ENCODE data around the gene SH3PXD2B.
A peak's percentile ranks its signal among the peaks of the same experiment; 100 is the strongest.

SH3PXD2B gene

DNA sequence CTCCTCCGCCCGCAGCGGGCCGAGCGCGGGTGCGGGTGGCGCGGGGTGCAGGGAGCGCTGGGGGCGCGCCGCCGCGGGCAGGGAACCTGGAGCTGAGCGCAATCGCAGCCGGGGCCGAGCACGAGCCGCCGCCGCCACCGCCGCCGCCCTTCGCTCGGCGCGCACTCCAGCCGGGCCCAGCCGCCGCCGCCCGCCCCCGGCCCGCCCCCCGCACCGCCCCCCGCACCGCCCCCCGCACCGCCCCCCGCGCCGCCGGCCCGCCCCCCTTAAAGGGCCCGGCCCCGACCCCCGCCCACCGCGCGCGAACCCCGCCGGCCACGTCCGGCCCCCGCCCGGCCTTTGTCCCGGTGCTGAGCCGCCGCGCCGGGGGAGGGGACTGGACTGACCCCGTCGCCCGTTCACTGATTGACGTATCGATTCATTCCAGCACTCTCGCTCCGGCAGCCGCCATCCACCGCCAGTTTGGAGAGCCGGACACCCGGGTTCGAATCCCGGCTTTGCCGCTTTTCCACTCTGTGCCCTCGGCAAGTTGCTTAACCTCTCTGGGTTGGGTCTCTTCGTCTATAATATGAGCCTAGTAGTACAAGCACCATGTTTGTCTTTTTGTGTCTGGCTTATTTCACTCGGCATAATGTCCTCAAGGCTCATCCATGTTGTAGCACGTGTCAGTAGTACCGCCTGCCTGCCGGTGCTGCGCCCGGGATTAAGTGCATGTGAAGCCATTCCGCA lies at the start of gene SH3PXD2B:
TSS of gene SH3PXD2B (minus strand) at position 168 of the 729 bp plus-strand sequence. CDS start 173 bp downstream, outside the sequence.
- peak; percentile 42 for DNase-seq (ENCODE audit: low read depth)

DNA sequence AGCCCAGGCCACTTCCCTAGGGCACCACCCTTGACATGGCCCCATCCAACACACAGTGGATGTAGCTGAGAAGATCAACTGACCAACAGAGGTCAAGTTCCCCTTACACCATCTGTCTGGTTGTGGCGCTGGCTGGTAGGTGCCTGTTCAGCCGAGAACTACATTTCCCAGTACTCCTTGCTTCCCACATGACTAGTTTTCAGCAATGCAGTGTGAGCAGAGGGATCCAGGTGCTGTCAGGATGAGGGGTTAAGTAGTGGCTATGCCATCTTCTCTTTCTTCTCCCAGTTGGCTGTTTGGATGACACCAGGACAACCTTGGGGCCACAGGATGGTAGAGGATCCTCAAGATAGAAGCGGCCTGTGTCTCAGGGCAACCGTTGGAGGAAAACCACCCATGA lies 48.6 kb upstream of the SH3PXD2B start:
- no peak for DNase-seq (ENCODE audit: low read depth)

DNA sequence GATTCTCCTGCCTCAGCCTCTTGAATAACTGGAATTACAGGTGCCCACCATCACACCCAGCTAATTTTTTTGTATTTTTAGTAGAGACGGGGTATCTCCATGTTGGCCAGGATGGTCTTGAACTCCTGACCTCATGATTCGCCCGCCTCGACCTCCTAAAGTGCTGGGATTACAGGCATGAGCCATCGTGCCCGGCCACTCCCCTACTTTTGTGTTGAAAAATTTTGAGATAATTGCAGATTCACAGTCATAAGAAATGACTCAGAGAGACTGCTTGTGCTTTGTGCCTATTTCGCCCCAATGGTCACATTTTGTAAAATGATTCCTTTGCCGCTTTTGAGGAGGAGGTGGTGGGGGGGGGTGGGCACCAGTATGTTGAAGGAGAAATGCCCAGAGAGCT lies 48.1 kb upstream of the SH3PXD2B start:
- DNase-seq (ENCODE audit: low read depth), result no peak

DNA sequence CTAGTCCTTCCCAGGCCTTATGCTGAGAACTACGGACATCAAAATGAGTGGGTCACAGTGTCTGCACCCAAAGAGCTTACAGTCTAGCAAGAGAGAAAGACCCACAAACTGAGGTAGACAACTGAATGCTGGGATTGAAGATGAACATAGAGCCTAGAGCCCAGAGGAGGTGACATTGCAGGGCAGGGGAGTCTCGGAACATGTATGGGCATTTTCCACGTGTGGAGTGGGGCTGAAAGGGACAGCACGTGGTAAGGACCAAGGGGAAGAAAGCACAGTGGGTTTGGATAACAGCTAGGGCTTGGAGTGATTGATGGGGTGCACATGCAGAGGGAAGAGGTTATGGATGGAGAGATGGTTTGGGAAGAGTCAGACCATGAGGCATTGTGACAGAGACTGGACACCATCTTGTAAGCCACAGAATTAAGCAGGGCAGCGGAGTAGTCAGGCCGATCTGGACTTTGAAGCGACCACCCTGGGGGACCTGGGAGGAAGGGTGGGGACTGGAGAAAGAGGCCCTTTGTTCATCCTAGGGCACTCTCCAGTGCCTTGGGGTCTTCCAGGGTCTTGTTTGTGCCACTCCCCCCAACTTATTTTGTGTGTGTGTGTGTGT lies 47.5 kb upstream of the SH3PXD2B start:
- no peak for DNase-seq (ENCODE audit: low read depth)

DNA sequence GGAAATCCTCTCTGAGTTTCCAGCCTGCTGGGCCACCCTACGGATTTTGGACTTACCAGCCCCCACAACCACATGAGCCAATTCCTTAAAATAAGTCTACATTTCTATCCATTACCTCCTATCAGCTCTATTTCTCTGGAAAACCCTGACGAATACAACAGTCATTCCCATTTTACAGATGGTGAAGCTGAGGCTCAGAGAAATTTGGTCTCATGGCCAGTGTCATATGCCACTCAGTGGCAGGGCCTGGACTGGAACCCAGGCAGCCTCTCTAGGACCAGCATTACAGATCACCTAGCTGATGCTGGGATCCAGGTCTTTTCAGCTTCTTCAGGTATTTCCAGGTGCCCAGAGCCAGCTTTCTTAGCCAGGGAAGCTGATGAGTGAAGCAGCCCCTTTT lies 45.0 kb upstream of the SH3PXD2B start:
- DNase-seq (ENCODE audit: low read depth), result no peak

DNA sequence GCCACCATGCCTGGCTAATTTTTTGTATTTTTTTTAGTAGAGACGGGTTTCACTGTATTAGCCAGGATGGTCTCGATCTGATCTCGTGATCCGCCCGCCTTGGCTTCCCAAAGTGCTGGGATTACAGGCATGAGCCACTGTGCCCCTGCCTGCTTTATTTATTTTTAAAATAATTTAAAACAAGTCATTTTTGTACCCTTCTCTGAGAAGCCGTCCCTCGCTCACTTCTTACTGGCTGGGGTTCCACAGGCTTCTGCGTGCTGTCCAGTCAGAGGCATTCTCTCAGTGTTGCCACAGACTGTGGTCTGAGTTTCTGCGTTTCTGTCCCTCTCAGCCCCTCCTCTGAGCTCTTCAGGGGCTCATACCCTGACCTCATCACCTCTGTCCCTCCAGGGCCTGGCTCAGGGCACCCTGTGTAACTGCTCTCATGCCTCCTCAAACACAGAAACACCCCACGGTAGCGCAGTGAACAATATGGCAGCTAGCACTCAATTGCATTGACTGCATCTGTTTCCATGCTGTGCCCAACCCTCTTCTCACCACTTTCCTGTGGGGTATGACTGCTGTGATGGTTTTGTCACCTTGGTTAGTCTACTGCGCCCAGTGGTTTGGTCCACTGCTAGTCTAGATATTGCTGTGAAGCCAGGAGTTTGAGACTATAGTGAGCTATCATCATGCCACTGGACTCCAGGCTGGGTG lies 44.3 kb upstream of the SH3PXD2B start:
- DNase-seq (ENCODE audit: low read depth), result no peak

DNA sequence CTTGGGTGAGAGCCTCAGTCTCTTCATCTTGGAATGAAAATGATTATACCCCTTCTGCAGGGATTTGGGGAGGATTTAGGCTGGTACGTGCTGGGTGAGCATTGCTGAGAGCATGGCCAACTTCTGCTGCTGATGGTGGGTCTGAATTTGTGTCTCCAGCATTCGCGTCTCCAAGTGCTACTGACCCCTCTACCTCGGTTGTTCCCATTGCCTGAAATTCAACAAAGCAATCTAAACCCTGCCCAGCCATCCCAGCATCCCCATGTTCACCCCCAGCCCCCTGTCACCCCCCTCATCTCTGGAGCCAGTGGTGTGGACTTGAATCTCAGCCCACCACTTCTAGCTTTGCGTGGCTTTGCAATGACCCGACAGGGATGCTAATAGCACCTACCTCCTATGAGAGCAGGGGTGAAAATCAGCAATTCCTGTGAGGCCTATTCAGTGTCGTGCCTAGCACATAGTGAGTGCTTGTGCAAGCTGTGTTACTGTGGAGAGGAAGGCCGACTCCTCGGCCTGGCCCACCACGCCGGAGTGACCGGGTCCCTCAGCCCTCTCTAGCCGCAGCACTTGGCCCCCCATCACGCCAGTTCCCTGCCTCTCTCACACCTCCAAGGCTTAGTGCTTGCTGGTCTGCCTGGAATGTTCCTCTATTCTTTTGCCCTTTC lies 43.4 kb upstream of the SH3PXD2B start:
- no peak for DNase-seq (ENCODE audit: low read depth)

DNA sequence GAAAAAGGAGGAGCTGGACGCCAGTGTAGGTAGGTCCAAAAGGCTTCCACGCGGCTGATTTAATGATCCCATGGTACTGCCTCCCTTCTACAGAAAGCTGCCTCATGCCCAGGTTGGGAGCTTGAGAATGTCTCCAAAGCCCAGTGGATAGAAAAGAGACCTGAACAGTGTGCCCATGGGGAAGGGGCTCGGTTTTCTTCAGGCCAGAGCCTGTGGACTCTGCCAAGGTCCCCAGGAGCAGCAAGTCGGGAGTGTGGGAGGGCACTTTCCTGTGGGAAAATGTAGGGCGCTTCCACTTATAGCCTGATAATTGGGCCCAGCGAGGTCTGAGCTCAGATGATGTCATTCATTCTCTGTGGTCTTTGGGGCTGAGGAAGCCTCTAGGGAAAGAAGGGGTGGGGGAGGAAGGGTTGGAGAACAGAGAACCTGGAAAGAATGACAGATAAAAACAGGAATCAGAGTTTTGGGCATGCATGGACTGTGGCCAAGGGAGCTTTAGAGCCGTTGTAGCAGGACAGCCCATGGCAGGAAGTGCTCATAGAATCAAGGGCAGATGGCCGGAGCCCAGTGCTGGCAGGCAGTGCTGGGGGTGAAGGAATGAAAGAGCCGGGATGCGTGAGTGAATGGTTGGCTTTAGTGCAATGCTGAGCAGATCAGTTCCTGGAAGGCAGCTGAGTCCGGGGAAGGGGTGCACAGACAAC lies 42.5 kb upstream of the SH3PXD2B start:
- DNase-seq (ENCODE audit: low read depth), result no peak

DNA sequence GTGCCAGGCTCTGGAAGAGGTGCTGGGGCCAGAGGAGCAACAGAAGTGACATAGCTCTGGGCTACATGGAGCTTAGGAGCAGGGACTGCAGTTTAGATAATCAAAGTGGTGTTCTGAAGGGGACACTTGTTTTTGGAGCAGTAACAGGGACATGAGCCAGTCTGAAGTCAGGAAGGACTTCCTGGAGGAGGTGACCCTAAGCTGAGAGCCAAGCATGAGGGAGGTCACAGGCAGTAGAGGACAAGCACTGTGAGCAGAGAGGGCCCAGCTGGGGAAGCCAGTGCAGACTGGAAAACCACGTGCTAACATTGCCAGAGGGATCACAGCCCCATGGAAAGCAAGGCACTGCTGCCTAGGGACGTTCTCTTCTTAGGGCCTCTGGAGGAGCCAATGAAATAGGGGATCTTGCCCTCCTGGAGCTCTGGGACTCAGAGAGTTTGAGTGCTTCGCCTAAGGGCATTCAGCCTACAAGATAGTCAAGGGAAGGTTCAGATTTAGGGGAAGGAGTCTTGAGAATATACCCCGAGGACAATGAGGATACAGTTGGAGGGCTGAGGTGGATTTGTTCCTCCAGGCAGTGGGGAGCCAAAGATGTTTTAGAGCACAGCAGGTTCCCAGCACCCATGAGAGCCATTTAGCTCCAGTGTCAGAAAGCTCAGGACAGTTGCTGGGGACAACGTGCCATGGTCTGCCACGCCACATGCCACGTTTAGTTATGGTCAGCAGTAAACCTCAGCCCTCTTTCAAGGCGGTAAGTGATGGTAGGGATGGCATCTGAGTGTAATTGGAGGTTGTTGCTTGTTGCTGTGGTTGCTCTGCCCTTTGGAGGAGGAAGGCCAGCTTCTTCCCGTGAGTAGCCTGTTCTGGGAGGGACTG lies 40.5 kb upstream of the SH3PXD2B start:
- DNase-seq (ENCODE audit: low read depth), result no peak

DNA sequence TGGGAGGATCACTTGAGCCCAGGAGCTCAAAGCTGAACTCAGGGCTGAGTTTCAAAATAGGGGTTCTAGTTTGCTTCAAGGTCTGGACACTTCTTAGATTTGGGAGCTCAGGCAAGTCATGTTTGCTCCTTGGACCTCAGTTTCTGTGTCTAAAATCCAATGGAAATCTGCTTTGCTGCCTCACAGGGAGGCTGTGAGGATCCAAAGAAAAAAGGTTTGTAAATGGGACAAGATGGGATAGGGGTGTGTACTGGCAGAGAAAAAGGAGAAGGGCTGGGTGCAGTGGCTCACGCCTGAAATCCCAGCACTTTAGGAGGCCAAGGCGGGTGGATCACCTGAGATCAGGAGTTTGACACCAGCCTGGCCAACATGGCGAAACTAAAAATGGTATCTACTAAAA lies 39.6 kb upstream of the SH3PXD2B start:
- no peak for DNase-seq (ENCODE audit: low read depth)

DNA sequence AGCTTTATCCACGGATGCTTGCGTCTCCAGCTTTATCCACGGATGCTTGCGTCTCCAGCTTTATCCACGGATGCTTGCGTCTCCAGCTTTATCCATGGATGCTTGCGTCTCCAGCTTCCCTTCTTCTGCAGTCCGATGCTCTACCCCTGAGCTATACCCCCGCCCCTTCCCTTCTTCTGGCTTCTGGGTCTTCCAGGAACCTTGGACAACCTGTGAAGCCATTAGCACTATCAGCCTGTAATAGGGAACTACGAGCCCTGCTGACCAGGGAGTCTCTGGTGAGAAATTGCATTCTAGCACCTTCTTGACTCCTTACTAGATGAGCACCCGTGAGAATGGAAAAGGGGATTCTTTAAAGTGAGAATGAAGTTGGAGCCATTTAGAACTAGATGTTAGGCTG lies 39.1 kb upstream of the SH3PXD2B start:
- no peak for DNase-seq (ENCODE audit: low read depth)

DNA sequence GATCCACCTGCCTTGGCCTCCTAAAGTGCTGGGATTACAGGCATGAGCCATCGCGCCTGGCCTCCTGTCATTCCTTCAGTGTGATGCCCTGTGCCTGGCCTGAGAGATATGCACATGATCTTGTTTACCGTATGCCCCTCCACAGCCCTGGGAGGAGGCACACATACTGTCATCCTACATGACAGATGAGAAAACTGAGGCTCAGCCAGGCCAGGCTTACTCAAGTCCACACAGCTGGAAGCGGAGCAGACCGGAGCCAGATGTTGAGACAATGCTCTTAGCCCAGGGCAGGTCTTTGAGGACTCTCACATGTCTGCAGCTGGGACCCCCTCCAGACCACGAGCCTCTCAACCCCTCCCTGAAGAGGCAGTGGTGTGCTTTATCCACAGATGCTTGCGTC lies 38.7 kb upstream of the SH3PXD2B start:
- no peak for DNase-seq (ENCODE audit: low read depth)

DNA sequence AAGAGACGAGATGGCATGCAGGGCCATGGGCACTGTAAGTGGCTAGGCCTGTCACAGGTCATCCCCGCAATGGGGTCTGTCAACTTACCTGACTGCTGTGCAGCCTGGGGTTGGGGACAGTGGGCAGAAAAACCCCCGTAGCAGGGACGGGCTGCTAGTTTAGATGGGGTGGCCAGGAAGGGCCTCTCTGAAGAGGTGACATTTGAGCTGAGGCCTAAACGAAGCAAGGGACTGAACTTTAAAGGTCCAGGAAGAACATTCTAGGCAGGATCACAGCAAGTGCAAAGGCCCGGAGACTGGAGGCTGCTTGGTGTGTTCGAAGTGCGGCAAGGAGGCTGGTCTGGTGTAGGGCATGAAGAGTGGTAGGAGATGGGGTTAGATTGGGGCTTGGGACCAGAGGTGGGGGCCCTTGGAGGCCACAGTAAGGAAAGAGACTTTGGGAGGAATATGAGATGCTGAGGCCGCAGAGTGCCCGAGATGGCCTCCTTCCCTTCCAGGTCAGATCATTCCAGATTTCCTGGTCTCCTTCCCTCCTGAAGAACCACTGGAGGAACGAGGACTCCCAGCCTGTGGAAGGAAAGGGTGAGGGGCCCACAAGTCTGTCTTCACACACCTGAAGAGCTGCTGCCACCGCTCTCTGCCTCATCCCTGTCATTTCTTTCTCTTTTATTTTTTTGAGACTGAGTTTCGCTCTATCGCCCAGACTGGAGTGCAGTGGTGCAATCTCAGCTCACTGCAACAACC lies 37.9 kb upstream of the SH3PXD2B start:
- DNase-seq (ENCODE audit: low read depth), result no peak

DNA sequence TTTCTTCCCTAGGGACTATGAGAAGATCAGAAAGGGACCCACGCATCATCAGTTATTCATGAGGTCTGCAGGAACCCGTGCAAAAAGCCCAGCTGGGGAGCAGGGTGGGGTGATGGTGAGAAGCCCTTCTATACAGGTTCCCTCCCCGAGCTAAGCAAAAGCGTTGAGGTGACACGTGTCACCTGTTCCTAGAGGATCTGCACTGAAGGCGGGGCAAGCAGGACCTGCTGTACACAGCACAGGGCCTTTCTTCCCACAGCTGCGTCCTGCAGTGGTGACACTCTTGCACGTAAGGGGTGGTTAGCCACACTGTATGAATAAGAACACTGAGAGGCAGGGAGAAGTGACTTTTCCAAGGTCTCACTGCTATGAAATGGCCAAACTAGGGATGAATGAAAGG lies 37.2 kb upstream of the SH3PXD2B start:
- no peak for DNase-seq (ENCODE audit: low read depth)

DNA sequence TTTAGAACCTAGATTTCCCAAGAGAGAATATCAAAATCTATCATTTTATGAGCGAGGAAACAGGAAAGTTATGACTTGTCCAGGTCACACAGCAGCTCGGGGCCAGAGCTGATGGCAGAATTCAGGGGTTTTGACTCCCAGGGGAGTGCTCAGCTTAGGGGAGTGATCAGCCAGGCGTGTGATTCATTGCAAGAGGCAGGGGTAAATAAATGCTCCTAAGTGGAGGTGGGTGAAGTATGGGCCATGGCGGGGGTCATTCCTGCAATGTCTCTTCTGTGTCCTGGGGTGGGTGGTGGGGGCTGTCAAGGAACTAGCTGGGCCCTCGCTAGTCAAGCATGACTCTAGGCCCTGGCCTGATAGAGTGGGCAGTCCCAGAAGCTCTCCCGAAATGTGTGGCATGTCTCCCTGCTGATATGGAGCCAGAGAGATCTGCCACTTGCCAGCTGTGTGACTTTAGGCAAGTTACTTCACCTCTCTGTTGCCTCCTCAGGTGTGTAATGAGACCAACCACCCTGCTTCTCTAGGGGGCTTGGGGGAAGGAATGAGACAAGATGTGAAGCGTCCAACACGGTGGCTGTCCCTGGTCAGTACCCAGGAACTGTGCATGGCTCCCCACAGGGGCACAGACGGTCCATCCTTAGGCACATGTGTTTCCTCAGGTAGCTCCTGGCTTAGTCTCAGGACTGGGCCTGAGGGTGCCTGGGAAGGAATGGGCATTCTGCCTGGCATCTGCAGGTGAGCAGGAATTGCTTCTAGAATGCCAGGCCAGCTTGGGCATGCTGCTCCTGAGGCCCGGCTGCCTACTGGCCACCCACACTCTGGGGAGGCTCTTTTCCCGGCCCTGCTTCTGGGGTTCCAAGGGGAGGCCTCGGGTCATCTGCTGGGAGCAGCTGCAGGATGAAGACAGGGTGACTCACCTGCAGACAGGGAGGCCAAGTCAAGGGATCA lies 36.5 kb upstream of the SH3PXD2B start:
- DNase-seq (ENCODE audit: low read depth), result no peak

DNA sequence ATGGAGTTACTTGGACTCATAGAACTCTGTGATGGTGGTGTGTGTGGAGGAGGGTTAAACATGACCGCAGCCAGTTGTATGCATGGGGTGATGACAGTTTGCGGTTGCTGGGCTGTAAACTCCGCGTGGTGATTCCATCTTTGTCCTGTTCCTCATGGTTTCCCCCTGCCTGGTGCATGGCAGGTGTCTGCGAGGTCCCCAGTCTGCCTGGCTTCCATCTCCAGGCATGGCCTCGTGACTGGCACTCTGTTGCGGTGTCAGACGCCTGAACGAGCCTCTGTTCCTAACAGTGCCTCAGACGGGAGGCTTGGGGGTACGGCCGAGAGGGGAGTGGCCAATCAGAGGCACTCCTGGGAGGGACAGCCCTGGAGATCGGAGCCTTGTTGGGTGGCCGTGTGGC lies 33.9 kb upstream of the SH3PXD2B start:
- DNase-seq (ENCODE audit: low read depth), result no peak

DNA sequence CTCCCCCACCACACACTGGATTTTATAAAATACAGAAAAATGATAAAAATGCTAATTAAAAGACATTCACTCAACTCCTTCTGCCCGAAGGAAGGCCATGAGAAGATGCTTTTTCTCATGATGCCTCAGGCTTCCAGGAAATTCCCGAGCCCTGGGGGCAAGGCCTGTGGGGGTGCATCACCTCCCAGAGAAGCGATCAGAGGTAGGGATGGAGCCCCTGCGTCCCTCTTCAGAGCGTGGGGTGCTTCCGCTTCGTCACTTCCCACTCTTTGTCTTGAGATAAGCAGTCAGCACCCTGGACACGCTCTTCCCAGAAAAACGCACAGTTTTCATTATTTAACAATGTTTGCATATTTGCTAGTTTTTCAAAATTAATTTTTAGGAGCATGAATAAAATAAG lies 33.3 kb upstream of the SH3PXD2B start:
- DNase-seq (ENCODE audit: low read depth), result no peak

DNA sequence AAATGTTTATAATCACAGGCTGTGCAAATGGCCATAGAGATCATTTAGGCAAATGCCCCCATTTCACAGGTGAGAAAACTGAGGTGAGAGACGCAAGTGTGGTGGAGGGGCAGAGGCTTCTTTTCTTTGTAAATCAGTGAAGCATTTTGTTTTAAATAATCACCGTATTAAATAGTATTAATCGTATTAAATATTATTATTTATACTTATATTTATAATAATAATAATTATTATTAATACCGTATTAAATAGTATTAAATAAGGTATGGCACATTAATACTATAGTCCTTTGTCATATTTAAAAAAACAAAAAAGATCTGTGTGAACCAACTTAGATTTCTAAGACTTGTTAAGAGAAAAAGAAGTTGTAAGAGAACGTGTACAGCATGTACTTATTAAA lies 32.6 kb upstream of the SH3PXD2B start:
- DNase-seq (ENCODE audit: low read depth), result no peak

DNA sequence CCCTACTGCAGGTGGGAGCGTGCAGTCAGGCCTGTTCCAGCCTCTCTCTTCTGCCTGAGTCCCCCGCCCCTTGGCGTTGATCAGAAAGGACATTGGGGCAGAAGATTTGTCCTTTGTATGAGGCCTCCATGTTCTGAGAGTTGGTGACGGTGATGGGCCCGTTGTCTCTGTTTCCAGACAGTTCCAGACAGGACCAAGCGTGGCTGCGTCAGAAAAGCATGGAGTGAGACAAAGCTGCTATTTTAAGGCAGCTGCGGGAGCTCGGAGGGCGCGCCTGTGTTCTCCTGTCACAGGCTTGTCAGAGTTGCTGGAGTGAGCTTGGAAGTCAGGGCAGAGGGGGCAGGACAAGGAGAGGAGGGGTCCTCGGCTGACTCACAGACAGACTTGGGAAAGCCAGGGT lies 32.1 kb upstream of the SH3PXD2B start:
- DNase-seq (ENCODE audit: low read depth), result no peak
